ENCODE data around the gene IP6K3. TPM values are rescaled to one million over a fixed set of nuclear protein-coding genes. Genes with fewer than 3 reads are reported as not detected.

The IP6K3 gene
- total RNA-seq, 1 experiment from 2014 or later: not detected

GRCh38 chr6:33746036-33746600 is 587 bp downstream of the IP6K3 start:
- Histone ChIP-seq H3K27ac (ENCODE audit: low read length) (no peak overlapping the region), H3K4me1 (ENCODE audit: control insufficient read depth, insufficient read depth, low read length) (peaks cover 9% of the 10 kb centered on the region), H3K27me3 (ENCODE audit: control insufficient read depth, insufficient read depth, low read length) (no peaks in the 10 kb centered on the region), H3K36me3 (ENCODE audit: control insufficient read depth, insufficient read depth, low read length) (no peaks in the 10 kb centered on the region), H3K9me3 (ENCODE audit: control insufficient read depth, insufficient read depth, low read depth, low read length) (no peaks in the 10 kb centered on the region), H3K4me3 (ENCODE audit: low read depth in 2 of 2, low read length in 2 of 2) (no peak overlapping the region)
- ChIA-PET CTCF (interaction anchor here (0.5 to 3.9 kb wide), 2 partner anchors 16 to 406 kb away, joined by 5 to 24 read pairs; no protein-coding TSS in a partner anchor), POLR2A (interaction anchor here (0.5 kb wide), 1 partner anchor 9 kb away, joined by 4 read pairs; no protein-coding TSS in a partner anchor)
- DNase-seq (ENCODE audit: low read depth, low spot score): no peak
- in situ Hi-C loops (cut with HindIII; ENCODE audit: low pct_unique_long_range_greater_than_20kb, low sequenced_read_pairs) (no loop called here), intact Hi-C loops (cut with micrococcal nuclease; ENCODE audit: unreplicated experiment) (loop anchor here (10.0 kb wide), 1 partner anchor 409 kb away; no protein-coding TSS in a partner anchor)
- BruUV-seq (replicated peaks): no TSS peak
- peak; percentile 44; the same call in 1 of the 2 replicates for ATAC-seq
- no peak for TF ChIP-seq CTCF (IDR thresholded peaks at IDR 0.05)

GRCh38 chr6:33745548-33745947 is 1.2 kb downstream of the IP6K3 start:
- DNase-seq (ENCODE audit: low read depth, low spot score): no peak
- no peak for ATAC-seq
- H3K27me3 ChIP-seq (ENCODE audit: control insufficient read depth, insufficient read depth, low read length): no peaks in the 10 kb centered on the region
- TF ChIP-seq TCF7L2 (IDR thresholded peaks at IDR 0.05; ENCODE audit: low read depth, low read length): no peak
- no peak overlapping the region for H3K4me3 ChIP-seq (ENCODE audit: low read depth in 2 of 2, low read length in 2 of 2)
- in situ Hi-C loops (cut with HindIII; ENCODE audit: low pct_unique_long_range_greater_than_20kb, low sequenced_read_pairs): no loop called here
- H3K27ac ChIP-seq (ENCODE audit: low read length): peak overlapping the region; percentile 12; the same call in 1 of the 2 replicates
- CTCF ChIA-PET: interaction anchor here (0.5 to 3.9 kb wide), 2 partner anchors 16 to 407 kb away, joined by 5 to 24 read pairs; no protein-coding TSS in a partner anchor
- H3K36me3 ChIP-seq (ENCODE audit: control insufficient read depth, insufficient read depth, low read length): no peaks in the 10 kb centered on the region
- H3K4me1 ChIP-seq (ENCODE audit: control insufficient read depth, insufficient read depth, low read length): peaks cover 9% of the 10 kb centered on the region
- H3K9me3 ChIP-seq (ENCODE audit: control insufficient read depth, insufficient read depth, low read depth, low read length): no peaks in the 10 kb centered on the region
- no TSS peak for BruUV-seq (replicated peaks)
- intact Hi-C loops (cut with micrococcal nuclease; ENCODE audit: unreplicated experiment): loop anchor here (10.0 kb wide), 1 partner anchor 409 kb away; no protein-coding TSS in a partner anchor
- POLR2A ChIA-PET: interaction anchor here (0.5 kb wide), 1 partner anchor 10 kb away, joined by 4 read pairs; no protein-coding TSS in a partner anchor

GRCh38 chr6:33744895-33745546 is 1.7 kb downstream of the IP6K3 start:
- peaks cover 9% of the 10 kb centered on the region for H3K4me1 ChIP-seq (ENCODE audit: control insufficient read depth, insufficient read depth, low read length)
- ATAC-seq (peak; percentile 40), DNase-seq (ENCODE audit: low read depth, low spot score) (no peak)
- no peaks in the 10 kb centered on the region for H3K9me3 ChIP-seq (ENCODE audit: control insufficient read depth, insufficient read depth, low read depth, low read length)
- no TSS peak for BruUV-seq (replicated peaks)
- no peaks in the 10 kb centered on the region for H3K36me3 ChIP-seq (ENCODE audit: control insufficient read depth, insufficient read depth, low read length)
- in situ Hi-C loops (cut with HindIII; ENCODE audit: low pct_unique_long_range_greater_than_20kb, low sequenced_read_pairs): no loop called here
- no peaks in the 10 kb centered on the region for H3K27me3 ChIP-seq (ENCODE audit: control insufficient read depth, insufficient read depth, low read length)
- H3K4me3 ChIP-seq (ENCODE audit: low read depth in 2 of 2, low read length in 2 of 2): no peak overlapping the region
- ChIA-PET CTCF (interaction anchor here (0.5 to 3.9 kb wide), 7 partner anchors 12 to 905 kb away, joined by 4 to 24 read pairs (median 7); no protein-coding TSS in a partner anchor), POLR2A (no interaction called here)
- peak overlapping the region; percentile 12; the same call in 1 of the 2 replicates for H3K27ac ChIP-seq (ENCODE audit: low read length)
- intact Hi-C loops (cut with micrococcal nuclease; ENCODE audit: unreplicated experiment): loop anchor here (10.0 kb wide), 1 partner anchor 410 kb away; no protein-coding TSS in a partner anchor
- no peak for TF ChIP-seq CTCF (IDR thresholded peaks at IDR 0.05)
- TF ChIP-seq REST (IDR thresholded peaks at IDR 0.05; ENCODE audit: insufficient read depth in 1 of 2, low read depth in 2 of 2, low read length in 1 of 2): no peak
- TF ChIP-seq POLR2AphosphoS5 (IDR thresholded peaks at IDR 0.05; ENCODE audit: low read depth, low read length): no peak
- TF ChIP-seq TCF7L2 (IDR thresholded peaks at IDR 0.05; ENCODE audit: low read depth, low read length): no peak
- no peak for TF ChIP-seq SIN3A (IDR thresholded peaks at IDR 0.05; ENCODE audit: borderline replicate concordance, insufficient read depth, low read depth, low read length)

Measured in Panc1 (cell line).